CD4-positive, alpha-beta T cell treated with Interferon gamma for 1 hour (primary cell): Measurements from ENCODE around the gene DOCK8.
"Not testable (repeated sequence)": the region's sequence is repeated elsewhere in the genome, so short reads cannot be mapped to it uniquely, and the experiment has no call there.

Source experiments
- DNase-seq: peaks from one replicate; pipeline ENCODE4 v3.0.0-alpha.2; 2020

DOCK8 gene

DNA sequence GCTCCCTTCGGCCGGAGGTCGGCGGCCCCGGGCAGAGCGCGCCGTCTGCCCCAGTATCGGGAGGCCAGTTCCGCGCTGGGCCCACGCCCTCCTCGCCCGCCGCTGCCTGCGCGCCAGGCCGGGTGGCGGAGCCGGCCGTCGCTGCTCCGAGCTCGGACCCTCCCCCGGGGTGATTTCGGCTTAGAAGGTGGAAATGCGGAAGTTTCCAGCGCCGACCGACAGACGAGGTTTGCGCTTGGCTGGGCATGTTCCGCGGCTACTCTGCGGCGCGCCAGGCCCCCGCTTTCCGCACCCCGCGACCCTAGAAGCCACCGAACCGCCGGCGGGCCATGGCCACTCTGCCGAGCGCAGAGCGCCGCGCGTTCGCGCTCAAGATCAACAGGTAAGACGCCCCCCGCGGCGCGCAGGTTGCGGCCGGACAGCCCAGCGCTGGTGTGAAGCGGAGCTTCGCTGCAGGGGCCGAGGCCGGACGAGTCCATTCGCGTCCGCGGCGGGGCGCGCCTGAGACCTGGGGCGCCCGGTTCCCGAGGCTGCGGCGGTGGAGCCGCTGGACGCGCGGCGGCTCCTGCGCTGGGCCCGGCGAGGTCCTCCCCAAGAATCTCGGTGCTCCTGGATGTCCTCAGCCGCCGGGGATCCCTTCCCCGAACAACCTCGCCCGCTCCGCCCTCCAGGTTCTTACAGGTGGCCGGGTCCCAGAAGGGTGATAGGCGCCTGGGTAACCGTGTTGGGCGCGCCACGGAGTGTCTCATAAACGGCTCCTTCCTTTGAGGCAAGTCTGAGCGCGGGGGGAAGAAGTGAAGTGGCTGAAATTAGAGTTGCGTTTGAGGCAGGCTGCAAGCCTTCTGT lies at the start of gene DOCK8:
TSS of gene DOCK8 (plus strand) at position 218 of the 846 bp plus-strand sequence. CDS start at position 330, 112 bp downstream.
- peak; percentile 73 for DNase-seq

DNA sequence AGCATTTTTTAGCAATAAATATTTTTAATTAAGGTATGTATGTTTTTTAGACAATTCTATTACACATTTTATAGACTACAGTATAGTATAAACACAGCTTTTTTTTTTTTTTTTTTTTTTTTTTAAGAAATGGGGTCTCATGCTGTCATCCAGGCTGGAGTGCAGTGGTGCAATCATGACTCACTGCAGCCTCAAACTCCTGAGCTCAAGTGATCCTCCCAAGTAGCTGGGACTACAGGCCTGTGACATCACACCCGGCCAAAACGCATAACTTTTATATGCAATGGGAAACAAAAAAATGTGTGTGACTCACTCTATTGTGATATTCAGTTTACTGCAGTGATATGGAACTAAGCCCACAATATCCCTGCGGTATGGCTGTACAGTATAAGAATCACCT lies 44.9 kb upstream of the DOCK8 start:
- not testable (repeated sequence) for DNase-seq

- peak; percentile 4 for DNase-seq
Observed at GRCh38 chr9:178140-178825, 36.4 kb upstream of the DOCK8 start.

GRCh38 chr9:178970-179383 lies 35.7 kb upstream of the DOCK8 start, which contains the start of gene ZNG1A:
ZNG1A (minus strand) TSS chr9:179056; CDS start chr9:178969, 87 bp downstream.
- peak; percentile 96 for DNase-seq

GRCh38 chr9:199601-200000 lies 15.1 kb upstream of the DOCK8 start:
- DNase-seq: not testable (repeated sequence)

GRCh38 chr9:206481-206880 lies 8.2 kb upstream of the DOCK8 start:
- DNase-seq: no peak

GRCh38 chr9:209143-209758 lies 5.4 kb upstream of the DOCK8 start:
- peak; percentile 1 for DNase-seq

GRCh38 chr9:211036-211435 lies 3.6 kb upstream of the DOCK8 start:
- DNase-seq: no peak

DNA sequence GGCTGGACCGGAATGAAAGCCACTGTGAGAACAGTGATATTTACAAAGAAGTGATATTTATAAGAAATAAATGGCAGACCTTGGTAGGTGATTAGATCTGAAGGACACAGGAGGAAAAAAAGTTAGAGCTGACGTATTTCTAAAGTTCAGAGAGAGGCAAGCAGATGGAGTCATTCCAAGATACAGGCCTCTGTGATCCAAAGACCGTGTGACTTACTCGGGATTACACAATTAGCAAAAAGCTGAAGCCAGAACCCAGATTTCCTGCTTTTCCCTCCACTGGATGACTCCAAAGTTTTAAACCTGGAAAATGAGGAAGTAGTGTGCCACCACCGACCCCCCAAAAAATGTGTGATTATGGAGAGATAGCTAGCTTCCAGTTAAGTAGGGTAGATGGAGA lies 3.1 kb upstream of the DOCK8 start:
- no peak for DNase-seq

GRCh38 chr9:212297-212696 lies 2.4 kb upstream of the DOCK8 start:
- no peak for DNase-seq

DNA sequence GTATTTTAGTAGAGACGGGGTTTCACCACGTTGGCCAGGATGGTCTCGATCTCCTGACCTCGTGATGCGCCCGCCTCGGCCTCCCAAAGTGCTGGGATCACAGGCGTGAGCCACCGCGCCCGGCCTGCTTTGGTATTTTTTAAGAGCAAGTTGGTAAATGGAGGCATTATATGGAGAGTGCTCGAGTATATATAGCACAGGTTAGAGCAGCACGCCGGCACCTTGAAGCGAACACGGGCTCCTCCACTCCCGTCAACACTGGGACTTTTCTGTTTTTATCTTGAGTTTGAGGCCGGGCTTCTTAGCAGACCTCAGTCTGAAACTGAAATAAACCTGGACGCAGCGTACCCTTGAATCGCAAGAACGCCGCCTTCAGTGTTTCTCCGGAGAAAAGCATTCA lies 764 bp upstream of the DOCK8 start:
- not testable (repeated sequence) for DNase-seq

GRCh38 chr9:214351-214647 lies 366 bp upstream of the DOCK8 start:
- no peak for DNase-seq

GRCh38 chr9:215631-216155 lies 1.0 kb downstream of the DOCK8 start:
- no peak for DNase-seq

GRCh38 chr9:216866-217265 lies 2.2 kb downstream of the DOCK8 start:
- no peak for DNase-seq

DNA sequence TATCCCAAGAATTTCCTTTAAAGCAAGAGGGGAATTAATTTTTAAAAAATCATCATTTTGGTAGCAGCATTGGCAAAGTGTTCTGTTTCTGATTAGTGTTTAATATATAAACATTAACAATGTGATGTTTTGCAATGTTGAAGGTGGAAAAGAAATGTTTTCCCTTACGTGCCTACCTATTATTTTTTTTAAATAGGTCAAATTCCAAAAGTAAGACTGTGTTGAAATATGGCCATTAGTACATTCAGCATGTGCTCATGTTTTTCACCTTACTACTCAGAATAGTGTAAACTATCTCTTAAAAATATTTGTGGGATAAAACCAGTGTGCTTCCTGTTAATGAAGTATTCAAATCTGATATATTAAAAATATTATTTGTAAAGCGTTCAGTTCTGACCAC lies 3.3 kb downstream of the DOCK8 start:
- DNase-seq: no peak

- DNase-seq: not testable (repeated sequence)
Observed at GRCh38 chr9:219036-219435, 4.4 kb downstream of the DOCK8 start.

DNA sequence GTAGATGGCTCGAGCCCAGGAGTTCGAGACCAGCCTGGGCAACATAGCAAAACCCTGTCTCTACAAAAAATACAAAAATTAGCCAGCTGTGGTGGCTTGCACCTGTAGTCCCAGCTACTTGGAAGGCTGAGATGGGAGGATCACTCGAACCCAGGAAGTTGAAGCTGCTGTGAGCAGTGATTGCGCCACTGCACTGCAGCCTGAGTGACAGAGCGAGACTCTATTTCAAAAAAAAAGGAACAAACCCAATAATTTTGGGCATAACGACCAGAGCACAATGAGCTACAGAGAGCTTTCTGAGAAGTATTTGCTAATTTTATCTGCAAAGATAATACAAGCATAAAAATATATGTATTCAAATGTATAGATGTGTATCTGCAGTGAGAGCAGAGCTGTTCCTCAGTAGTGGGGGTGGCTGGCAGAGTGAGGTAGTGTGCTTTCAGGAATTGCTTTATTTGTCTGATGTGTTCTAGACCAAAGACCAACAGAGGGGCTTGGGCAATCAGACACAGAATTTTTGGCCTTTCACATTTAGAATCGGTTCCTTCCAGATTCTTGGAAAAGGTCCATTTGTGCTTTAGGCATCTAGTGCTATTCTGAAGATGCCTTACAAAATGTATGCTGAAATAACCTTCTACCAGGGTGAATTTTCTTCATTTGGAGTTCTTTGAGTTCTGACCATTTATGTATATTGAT lies 5.2 kb downstream of the DOCK8 start:
- DNase-seq: no peak

- DNase-seq: no peak
Observed at GRCh38 chr9:221989-222776, 7.5 kb downstream of the DOCK8 start.

- DNase-seq: no peak
Observed at GRCh38 chr9:223152-223551, 8.5 kb downstream of the DOCK8 start.

DNA sequence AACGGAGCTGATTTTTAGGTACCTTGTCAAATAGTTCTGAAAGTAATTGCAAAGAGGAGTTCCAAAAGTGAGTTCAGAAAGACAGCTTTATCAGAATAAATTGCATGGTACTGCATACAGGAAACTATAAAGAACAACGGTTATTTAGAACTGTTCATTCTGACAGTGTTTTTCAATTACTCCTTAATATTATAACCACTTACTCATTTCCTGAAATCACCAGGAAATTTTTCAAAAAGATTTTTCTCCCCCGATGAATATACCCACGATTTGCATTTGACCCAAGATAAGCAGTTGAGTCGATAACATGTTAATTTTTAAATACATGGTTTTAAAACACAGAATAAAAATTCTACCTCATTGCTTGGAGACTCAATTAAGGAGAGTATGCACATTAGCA lies 9.4 kb downstream of the DOCK8 start:
- no peak for DNase-seq

DNA sequence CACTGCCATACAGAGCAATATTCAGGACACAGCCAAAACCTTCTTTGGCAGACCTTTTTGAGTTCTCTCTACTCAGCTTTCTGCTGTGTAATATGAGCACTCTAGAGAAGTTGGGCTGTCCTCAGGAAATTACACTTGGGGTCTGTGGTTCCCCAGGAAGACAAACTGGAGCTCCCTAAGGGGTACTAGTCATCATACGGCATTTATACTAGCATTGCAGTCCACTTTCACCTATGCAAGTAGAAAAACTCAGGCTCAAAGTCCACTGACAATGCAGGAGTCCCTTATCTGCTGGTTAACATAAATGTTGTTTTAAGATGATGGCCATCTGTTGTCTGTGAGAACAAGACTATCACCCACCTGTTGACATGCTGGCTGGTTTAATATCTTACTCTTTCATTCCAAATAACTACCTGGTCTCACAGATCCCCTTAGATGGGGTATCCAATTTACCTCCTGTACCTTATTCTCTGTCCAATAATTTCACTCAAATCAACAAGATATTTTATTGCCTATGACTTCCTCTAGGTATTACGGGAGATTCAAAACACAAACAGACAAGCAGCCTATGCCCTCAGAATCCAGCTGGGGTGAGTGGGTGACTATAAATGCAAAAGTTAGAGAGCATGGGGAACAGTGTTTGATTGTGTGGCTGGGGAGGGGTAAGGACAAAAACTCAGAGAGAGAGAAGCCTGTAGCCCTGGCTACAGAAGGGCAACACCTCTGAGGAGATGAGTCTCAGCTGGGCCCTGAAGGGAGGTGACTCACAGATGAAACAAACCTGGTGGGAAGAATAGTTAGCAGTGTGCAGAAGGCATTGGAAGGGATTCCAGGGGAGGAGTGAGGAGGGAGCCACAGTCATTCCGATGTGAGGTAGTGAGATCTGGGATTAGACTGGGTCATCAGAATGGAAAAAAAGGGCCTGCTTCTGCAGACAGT lies 10.2 kb downstream of the DOCK8 start:
- DNase-seq: no peak
